ENCODE results near the gene C21orf58. TPM values are rescaled to one million over a fixed set of nuclear protein-coding genes. Genes with fewer than 3 reads are reported as not detected.

C21orf58 gene
- total RNA-seq, 1 experiment from 2014 or later, result 12.7 TPM

GRCh38 chr21:46265736-46266525 is 57.7 kb downstream of the C21orf58 start:
- POLR2A ChIA-PET, result no interaction called here
- Histone ChIP-seq H3K4me1 (ENCODE audit: control insufficient read depth, insufficient read depth, low read length) (peaks cover 19% of the 10 kb centered on the region), H3K4me3 (ENCODE audit: low read depth in 2 of 2, low read length in 2 of 2) (no peak overlapping the region), H3K36me3 (ENCODE audit: control insufficient read depth, insufficient read depth, low read length) (peaks cover 2% of the 10 kb centered on the region), H3K27me3 (ENCODE audit: control insufficient read depth, insufficient read depth, low read length) (no peaks in the 10 kb centered on the region), H3K9me3 (ENCODE audit: control insufficient read depth, insufficient read depth, low read depth, low read length) (no peaks in the 10 kb centered on the region), H3K27ac (ENCODE audit: low read length) (no peak overlapping the region)
- BruUV-seq (replicated peaks), result no TSS peak
- DNase-seq (ENCODE audit: low read depth, low spot score), result no peak
- TF ChIP-seq TCF7L2 (IDR thresholded peaks at IDR 0.05; ENCODE audit: low read depth, low read length) (no peak), CTCF (IDR thresholded peaks at IDR 0.05) (no peak), SIN3A (IDR thresholded peaks at IDR 0.05; ENCODE audit: borderline replicate concordance, insufficient read depth, low read depth, low read length) (no peak), REST (IDR thresholded peaks at IDR 0.05; ENCODE audit: insufficient read depth in 1 of 2, low read depth in 2 of 2, low read length in 1 of 2) (no peak), POLR2AphosphoS5 (IDR thresholded peaks at IDR 0.05; ENCODE audit: low read depth, low read length) (no peak)
- no peak for ATAC-seq
- in situ Hi-C loops (cut with HindIII; ENCODE audit: low pct_unique_long_range_greater_than_20kb, low sequenced_read_pairs), result no loop called here
- CTCF ChIA-PET, result no interaction called here
- intact Hi-C loops (cut with micrococcal nuclease; ENCODE audit: unreplicated experiment), result no loop called here

- Histone ChIP-seq H3K4me1 (ENCODE audit: control insufficient read depth, insufficient read depth, low read length) (peaks cover 10% of the 10 kb centered on the region), H3K9me3 (ENCODE audit: control insufficient read depth, insufficient read depth, low read depth, low read length) (no peaks in the 10 kb centered on the region), H3K27ac (ENCODE audit: low read length) (no peak overlapping the region), H3K27me3 (ENCODE audit: control insufficient read depth, insufficient read depth, low read length) (no peaks in the 10 kb centered on the region), H3K36me3 (ENCODE audit: control insufficient read depth, insufficient read depth, low read length) (peaks cover 3% of the 10 kb centered on the region), H3K4me3 (ENCODE audit: low read depth in 2 of 2, low read length in 2 of 2) (no peak overlapping the region)
- TF ChIP-seq CTCF (IDR thresholded peaks at IDR 0.05), result no peak
- no peak for TF ChIP-seq POLR2AphosphoS5 (IDR thresholded peaks at IDR 0.05; ENCODE audit: low read depth, low read length)
- no peak for TF ChIP-seq TCF7L2 (IDR thresholded peaks at IDR 0.05; ENCODE audit: low read depth, low read length)
- TF ChIP-seq SIN3A (IDR thresholded peaks at IDR 0.05; ENCODE audit: borderline replicate concordance, insufficient read depth, low read depth, low read length), result no peak
- no peak for TF ChIP-seq REST (IDR thresholded peaks at IDR 0.05; ENCODE audit: insufficient read depth in 1 of 2, low read depth in 2 of 2, low read length in 1 of 2)
- POLR2A ChIA-PET, result no interaction called here
- no peak for ATAC-seq
- CTCF ChIA-PET, result no interaction called here
- DNase-seq (ENCODE audit: low read depth, low spot score), result no peak
- no TSS peak for BruUV-seq (replicated peaks)
- intact Hi-C loops (cut with micrococcal nuclease; ENCODE audit: unreplicated experiment), result no loop called here
- in situ Hi-C loops (cut with HindIII; ENCODE audit: low pct_unique_long_range_greater_than_20kb, low sequenced_read_pairs), result no loop called here
Observed at GRCh38 chr21:46264690-46265144, 59.0 kb downstream of the C21orf58 start.

All from Panc1 (cell line).